HG03175 (cell line): ENCODE results near the gene TSSK3.
"Not testable (repeated sequence)": the region's sequence is repeated elsewhere in the genome, so short reads cannot be mapped to it uniquely, and the experiment has no call there.

Experiments
- ATAC-seq: cut with Tn5 transposase; IDR thresholded peaks from one replicate; pipeline ENCODE4 v1.9.1; 2021; ENCODE audit warnings: mild to moderate bottlenecking, moderate library complexity; ENCODE audit not compliant: unreplicated experiment

The TSSK3 gene

GRCh38 chr1:32338637-32339145, 23.6 kb upstream of the TSSK3 start:
- no peak for ATAC-seq

DNA sequence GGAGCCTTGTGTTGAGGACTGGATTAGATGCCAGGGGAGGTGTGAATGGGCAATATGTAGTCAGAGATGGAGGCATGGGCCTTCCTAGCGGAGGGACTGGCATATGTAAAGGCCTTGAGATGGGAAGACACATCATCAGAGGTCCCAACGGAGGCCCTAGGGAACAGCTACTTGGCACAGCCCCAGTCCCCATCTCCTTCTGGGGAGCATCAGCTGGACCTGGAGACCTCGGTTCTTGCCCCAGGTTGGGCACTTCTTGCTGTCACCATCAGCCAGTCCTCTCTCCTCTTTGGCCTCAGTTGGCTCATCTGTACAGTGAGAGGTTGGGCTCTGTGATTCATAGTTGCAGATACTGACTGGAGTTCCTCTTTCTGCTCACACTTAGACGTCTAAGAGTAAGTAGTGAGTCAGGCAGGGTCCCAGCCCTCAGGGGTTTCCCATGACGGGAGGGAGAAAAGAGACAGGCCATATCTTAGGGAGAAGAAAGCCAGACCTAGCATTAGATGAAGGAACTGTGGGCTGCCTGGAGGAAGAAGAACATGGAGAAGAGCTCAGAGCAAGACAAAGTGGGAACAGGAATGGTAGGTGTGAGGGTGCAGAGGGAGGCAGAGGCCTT, 22.9 kb upstream of the TSSK3 start:
- ATAC-seq, result no peak

- ATAC-seq, result no peak
These were observed 21.1 kb upstream of the TSSK3 start for GRCh38 chr1:32341186-32341757.

DNA sequence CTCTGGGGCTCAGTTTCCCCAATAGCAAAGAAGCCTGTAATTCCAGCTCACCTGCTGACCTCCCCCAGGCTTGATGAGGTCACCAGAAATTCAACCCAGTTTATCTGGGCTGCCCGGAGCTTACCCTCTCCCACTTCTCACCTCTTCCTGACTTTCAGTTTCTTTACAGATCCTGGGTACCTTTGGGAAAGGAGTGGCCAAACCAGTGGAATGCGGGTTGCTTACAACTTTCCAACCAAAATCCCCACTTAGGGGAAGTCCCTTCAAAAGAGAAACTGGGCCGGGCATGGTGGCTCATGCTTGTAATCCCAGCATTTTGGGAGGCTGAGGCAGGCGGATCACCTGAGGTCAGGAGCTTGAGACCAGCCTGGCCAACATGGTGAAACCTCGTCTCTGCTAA, 20.4 kb upstream of the TSSK3 start:
- no peak for ATAC-seq

DNA sequence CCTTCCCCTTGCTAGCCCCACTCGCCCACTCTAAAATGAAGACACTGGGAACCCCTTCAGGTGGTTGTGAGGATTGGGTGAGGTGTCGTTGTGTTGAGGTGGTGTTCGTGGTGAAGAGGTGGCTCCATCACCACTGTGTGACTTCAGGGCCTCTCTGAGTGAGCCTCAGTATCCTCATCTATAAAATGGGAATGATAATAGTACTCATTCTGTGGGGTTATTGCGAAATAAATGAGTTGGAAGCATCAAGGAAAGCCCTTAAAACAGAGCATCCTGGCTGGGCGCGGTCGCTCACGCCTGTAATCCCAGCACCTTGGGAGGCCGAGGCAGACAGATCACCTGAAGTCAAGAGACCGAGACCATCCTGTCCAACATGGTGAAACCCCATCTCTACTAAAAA, 19.6 kb upstream of the TSSK3 start:
- no peak for ATAC-seq

GRCh38 chr1:32345289-32345827, 17.0 kb upstream of the TSSK3 start:
- ATAC-seq, result no peak

DNA sequence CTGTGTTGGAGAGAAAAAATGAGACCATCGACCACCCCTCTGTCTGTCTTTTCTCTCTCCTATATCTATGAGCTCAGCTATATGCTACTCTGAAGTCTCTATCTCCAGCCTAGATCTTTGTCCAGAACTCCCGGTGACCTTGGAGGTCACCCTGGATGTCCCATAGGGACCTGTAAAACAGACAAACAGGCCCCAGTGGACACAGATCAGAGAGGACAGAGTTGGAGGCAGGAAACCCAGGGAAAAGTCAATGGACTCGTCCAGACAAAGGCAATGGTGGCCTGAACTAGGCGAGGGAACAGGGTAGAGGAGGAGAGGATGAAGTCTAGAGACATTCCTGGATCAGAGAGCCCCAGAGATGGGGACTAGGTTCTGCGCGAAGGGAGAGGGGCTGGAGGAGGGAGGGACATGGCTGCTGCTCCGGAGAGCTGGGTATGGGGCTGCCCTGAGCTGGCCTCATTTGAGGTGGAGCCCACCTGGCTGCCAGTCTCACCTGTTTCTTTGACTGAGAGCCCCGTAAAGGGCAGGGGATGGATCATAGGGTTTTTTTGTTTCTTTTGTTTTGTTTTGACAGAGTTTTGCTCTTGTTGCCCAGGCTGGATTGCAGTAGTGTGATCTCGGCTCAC, 15.7 kb upstream of the TSSK3 start:
- ATAC-seq, result no peak

DNA sequence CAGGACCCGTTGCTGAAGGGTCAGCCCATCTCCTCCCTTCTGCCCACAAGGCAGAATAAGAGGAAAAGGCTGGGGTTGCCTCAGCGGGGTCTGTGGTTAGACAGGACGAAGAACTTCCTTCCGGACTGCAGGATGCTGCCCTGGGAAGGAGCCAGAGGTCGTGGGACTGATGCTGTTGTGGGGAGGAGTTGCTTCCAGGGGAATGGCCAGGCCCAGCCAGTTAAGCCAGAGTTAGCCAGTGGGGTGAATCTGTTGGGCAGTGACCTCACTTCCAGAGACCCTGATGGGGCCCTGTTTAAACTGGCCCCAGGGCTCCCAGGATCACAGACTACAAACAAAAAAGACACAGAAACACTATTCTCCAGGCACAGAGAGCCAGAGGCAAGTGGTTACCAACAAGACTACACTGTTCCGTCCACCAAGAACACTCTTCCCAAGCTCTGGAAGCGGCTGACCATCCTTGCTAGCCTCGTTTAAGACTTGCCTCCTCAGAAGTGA, 13.1 kb upstream of the TSSK3 start:
- ATAC-seq, result no peak

DNA sequence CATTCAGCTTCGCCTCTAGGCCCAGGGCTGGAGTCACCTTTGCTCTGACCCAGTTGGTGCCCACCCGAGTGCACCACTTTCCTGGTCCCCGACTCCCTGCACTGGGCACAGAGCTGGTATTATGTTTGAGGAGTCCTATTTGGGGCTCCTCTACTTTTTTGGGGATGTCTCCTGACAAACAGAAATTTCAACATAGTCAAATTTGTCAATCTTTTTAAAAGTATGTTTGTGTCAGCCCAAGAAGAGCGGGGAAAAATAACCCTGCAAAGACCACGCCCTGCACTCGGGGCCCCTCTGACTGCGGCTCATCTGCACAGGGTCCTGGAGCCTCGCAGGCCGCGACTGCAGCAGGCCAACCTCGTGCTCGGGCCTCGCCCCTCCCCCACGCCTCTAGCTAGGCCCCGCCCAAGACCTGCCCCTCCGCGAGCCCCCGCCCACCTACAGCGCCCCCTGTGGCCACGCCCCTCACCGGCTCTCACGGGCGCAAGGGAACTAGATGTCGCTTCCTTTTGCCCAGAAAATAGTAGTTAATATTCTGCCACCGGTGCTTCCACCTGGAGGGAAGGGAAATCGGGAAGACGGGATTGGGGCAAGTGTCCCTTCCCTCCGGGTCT, 11.4 kb upstream of the TSSK3 start:
- peak; percentile 42 for ATAC-seq

DNA sequence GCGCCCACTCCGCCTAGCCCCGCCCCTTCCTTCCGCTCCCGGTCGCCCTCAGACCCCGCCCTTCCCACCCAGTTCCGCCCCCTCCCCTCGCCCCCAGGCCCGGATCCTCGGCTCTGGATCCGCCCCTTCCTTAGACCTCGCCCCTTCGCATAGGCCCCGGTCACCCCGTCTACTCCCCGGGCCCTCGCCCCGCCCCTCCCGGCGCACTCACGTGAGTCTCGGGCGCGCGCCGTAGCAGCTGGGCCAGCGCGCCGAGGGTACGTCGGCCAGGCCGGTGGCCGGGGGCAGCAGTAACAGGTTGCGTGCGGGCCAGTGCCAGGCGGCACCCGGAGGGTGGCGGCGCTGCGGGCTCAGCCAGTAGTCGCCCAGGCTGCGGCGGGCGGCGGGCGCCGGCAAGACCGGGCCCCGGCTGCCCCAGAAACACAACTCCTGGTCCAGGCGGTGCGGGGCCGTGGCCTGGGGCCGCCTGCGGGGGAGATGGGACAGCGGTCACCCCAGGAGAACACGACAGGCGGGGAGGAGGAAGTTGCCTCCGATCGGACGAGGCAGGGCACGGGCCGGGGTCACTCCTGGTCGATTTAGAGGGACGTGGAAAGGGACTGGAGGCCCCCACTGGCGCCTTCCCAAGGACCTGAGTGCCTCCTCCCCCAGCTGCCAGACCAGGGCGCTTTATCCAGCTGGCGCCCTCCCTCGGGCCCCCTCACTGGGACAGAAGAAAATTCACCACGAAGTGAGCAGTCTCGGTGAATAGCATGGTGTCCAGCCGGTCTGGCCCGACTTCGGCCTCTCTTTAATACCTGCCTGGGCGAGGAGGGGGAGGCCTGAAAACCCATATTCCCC, 10.7 kb upstream of the TSSK3 start:
- peak; percentile 91 for ATAC-seq

DNA sequence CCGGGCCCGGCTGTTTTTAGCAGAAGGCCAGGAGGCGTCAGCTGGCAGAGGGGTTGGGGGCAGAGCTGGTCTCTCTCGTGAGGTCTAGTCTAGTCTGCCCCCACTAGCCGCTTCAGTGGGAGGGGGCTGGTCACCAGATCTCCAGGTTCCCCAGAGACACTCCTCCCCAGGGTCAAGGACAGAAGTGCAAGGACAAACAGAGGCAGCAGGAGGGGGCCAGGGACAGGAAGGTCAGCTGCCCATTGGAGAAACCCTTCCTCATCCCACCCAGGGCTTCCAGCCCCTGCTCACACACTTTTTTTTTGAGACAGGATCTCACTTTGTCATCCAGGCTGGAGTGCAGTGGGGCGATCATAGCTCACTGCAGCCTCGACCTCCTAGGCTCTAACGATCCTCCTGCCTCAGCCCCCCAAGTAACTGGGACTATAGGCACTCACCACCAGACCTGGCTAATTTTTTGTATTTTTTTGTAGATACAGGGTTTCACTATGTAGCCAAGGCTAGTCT, 10.0 kb upstream of the TSSK3 start:
- no peak for ATAC-seq

DNA sequence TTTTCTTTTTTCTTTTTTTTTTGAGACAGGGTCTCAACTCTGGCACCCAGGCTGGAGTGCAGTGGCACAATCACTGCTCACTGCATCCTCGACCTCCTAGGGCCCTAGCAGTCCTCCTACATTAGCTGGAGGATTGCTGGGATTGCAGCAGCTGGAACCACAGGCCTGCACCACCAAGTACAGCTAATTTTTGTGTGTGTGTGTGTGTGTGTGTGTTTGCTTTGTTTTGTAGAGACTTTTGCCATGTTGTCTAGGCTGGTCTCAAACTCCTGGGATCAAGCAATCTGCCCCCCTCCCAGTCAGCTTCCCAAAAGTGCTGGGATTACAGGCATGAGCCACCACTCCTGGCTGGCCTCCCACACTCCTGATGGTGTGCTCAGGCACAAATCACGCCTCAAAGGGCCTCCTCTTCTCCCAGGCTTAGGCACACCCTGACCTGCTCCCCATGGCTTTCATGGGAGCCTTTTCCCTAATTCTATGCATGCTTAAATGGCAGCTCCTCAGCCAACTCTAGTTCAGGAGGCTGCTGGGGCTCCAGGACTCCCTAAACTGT, 9.4 kb upstream of the TSSK3 start:
- no peak for ATAC-seq

- ATAC-seq, result no peak
These were observed 8.9 kb upstream of the TSSK3 start for GRCh38 chr1:32353431-32353830.

GRCh38 chr1:32353886-32354570, 8.3 kb upstream of the TSSK3 start:
- ATAC-seq, result no peak

DNA sequence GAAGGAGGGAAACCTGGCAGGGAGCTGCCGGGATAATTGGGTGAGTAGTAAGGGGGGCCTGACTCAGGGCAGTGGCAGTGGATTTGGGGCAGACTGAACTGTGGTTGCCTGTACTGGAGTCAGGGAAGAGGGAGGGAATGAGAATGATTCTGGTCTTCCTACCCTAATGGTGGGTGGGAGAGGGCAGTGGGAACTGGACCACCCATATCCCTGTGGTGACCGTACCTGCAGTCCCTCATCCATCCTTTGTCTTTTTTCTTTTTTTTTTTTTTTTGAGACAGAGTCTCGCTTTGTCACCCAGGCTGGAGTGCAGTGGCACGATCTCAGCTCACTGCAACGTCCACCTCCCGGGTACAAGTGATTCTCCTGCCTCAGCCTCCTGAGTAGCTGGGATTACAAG, 6.6 kb upstream of the TSSK3 start:
- not testable (repeated sequence) for ATAC-seq

DNA sequence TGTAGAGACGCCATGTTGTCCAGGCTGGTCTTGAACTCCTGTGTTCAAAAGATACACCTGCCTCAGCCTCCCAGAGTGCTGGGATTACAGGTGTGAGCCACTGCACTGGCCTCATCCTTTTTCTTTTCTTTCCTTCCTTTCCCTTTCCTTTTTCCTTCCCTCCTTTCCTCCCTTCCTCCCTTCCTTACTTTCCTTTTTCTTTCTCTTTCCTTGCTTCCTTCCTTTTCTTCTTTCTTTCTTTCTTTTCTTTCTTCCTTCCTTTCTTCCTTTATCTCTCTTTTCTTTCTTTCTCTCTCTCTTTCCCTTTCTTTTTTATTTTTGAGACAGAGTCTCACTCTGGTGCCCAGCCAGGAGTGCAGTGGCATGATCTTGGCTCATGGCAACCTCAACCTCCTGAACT, 5.9 kb upstream of the TSSK3 start:
- ATAC-seq, result no peak

GRCh38 chr1:32357614-32358013, 4.7 kb upstream of the TSSK3 start:
- ATAC-seq, result no peak

- no peak for ATAC-seq
These were observed 3.9 kb upstream of the TSSK3 start for GRCh38 chr1:32358435-32358834.

DNA sequence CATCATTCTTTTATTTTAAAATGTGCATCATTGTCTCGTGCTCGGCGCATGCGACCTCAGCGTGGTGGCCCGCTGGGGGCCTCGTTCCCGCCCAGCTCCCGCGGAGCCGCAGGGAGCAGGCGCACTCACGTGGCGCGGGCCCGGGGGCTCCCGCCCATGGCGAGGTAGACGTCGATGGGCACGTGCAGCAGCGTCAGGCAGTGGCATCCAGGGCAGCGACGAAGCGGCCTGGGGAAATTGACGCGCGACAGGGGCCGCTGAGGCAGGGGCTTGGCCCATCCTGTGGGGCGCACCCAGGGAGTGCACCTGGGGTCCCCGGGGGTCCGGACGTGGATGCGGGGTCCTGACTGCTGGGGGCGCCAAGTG, 1.0 kb upstream of the TSSK3 start:
- no peak for ATAC-seq
